ENCODE results near the gene C5AR1. TPM values are rescaled to one million over a fixed set of nuclear protein-coding genes. Genes with fewer than 3 reads are reported as not detected.
"Not testable (repeated sequence)": the region's sequence is repeated elsewhere in the genome, so short reads cannot be mapped to it uniquely, and the experiment has no call there.

C5AR1 gene
- polyA plus RNA-seq, 3 donors: 3.9 to 4.6 (median 4.0) TPM

GRCh38 chr19:47324502-47324901 lies 14.8 kb downstream of the C5AR1 start:
- DNase-seq (ENCODE audit: low read depth in 3 of 3, low spot score in 2 of 3): no peak

GRCh38 chr19:47330466-47330869 lies 20.8 kb downstream of the C5AR1 start:
- no peak for DNase-seq (ENCODE audit: low read depth in 3 of 3, low spot score in 2 of 3)

DNA sequence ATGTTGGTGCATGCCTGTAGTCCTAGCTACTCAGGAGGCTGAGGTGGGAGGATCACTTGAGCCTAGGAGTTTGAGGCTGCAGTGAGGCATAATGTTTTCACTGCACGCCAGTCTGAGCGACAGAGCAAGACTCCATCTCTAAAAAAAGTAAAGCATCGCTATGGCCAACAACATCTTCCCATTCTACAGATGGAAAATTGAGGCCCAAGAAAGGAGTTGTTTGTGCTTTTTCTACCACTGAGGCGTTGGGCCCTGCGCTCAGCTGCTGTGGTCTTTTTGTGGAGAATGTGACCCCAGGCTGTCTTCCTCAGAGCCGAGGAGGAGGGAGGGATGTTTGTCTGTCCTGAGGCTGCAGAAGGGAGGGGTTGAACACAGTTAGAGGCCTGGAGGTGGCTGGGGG lies 21.8 kb downstream of the C5AR1 start:
- DNase-seq (ENCODE audit: low read depth in 3 of 3, low spot score in 2 of 3): no peak

DNA sequence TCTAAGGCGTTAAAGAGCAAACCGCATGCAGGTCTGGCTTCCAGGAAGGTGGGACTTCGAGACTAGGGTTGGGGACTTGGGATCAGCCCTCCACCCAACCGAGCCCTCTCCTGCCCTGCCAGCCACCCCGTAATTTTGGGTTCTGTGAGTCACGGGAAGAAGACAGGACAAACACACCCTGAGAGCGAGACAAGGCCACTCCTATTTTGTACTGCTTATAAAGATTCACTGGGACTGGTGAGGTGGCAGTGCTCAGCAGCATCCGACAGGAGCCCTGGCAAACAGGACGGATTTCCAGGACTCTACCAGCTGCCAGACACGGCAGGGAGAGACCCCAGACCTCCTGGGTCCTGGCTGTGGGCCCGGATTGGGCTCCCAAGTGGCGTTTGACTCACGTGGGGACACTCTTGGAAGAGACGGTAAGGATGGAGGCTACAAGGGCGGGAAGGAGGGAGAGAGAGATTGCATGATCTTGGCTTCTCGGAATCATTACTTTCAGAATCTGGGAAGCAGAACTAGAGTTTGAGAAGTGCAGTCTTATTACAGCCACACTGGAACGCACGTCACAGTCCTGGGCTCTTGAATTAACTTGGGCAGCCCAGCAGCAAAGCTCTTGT lies 22.4 kb downstream of the C5AR1 start, which contains the start of gene C5AR2:
Gene C5AR2, plus strand, starts transcription at position 245 of the 617 bp plus-strand sequence. CDS start 8,625 bp downstream, outside the sequence.
- no peak for DNase-seq (ENCODE audit: low read depth in 3 of 3, low spot score in 2 of 3)

DNA sequence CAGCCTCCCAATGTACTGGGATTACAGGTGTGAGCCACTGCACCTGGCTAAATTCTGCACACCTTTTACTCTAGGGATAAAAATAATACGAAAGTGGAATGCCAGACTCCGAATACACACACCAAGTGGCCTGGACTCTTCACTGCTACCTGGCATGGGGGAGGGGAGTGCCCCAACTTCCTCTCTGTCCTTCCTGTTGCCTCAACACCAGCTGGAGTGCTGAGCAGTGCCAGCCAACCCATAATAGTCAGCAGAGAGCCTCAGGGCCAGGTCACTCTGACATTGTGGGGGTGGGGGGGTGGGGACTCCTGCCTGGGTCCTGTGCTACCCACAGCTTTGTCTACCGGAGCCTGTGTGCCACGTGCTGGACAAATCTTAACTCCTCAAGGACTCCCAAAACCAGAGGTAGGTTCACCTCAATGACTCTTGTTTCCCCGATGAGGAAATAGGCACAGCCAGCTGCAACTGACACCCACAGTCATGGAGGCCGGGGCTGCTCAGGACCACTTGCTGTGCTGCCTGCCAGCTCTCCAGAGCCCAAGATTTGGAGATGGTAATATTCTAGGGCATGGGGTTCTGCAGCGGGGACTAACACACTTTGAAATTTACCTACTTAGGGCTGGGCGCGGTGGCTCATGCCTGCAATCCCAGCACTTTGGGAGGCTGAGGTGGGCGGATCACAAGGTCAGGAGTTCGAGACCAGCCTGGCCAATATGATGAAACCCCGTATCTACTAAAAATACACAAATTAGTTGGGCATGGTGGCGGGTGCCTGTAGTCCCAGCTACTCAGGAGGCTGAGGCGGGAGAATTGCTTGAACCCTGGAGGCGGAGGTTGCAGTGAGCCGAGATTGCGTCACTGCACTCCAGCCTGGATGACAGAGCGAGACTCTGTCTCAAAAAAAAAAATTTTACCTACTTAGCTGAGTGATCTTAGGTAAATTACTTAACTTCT lies 27.4 kb downstream of the C5AR1 start:
- DNase-seq (ENCODE audit: low read depth in 3 of 3, low spot score in 2 of 3): not testable (repeated sequence)

- DNase-seq (ENCODE audit: low read depth in 3 of 3, low spot score in 2 of 3): no peak
These were observed 29.7 kb downstream of the C5AR1 start for GRCh38 chr19:47339196-47339880.

GRCh38 chr19:47340477-47341208 lies 31.0 kb downstream of the C5AR1 start:
- DNase-seq (ENCODE audit: low read depth in 3 of 3, low spot score in 2 of 3): no peak

- no peak for DNase-seq (ENCODE audit: low read depth in 3 of 3, low spot score in 2 of 3)
These were observed 32.1 kb downstream of the C5AR1 start for GRCh38 chr19:47341734-47342133.

- no peak for DNase-seq (ENCODE audit: low read depth in 3 of 3, low spot score in 2 of 3)
These were observed 33.6 kb downstream of the C5AR1 start for GRCh38 chr19:47343194-47343802.

GRCh38 chr19:47344425-47344824 lies 34.8 kb downstream of the C5AR1 start:
- DNase-seq (ENCODE audit: low read depth in 3 of 3, low spot score in 2 of 3): no peak

DNA sequence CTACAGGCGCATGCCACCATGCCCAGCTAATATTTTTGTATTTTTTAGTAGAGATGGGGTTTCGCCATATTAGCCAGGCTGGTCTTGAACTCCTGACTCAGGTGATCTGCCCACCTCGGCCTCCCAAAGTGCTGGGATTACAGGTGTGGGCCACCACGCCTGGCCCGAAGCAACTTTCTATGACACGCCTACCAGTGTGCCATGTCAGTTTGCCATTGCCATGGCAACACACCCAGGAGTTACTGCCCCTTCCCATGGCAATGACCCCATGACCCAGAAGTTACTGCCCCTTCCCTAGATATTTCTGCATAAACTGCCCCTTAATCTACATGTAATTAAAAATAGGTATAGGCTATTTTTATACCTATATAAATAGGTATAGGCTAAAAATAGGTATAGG lies 36.4 kb downstream of the C5AR1 start:
- DNase-seq (ENCODE audit: low read depth in 3 of 3, low spot score in 2 of 3): not testable (repeated sequence)

GRCh38 chr19:47348819-47349795 lies 39.4 kb downstream of the C5AR1 start, which contains the start of gene DHX34:
Gene DHX34, plus strand, starts transcription at chr19:47349315. Its CDS starts 3,716 bp downstream, at chr19:47353031.
- peak; percentile 94 to 95 (median 95) for DNase-seq (ENCODE audit: low read depth in 3 of 3, low spot score in 2 of 3)

GRCh38 chr19:47350630-47351029 lies 41.0 kb downstream of the C5AR1 start:
- no peak for DNase-seq (ENCODE audit: low read depth in 3 of 3, low spot score in 2 of 3)

- no peak for DNase-seq (ENCODE audit: low read depth in 3 of 3, low spot score in 2 of 3)
These were observed 41.9 kb downstream of the C5AR1 start for GRCh38 chr19:47351548-47351947.

DNA sequence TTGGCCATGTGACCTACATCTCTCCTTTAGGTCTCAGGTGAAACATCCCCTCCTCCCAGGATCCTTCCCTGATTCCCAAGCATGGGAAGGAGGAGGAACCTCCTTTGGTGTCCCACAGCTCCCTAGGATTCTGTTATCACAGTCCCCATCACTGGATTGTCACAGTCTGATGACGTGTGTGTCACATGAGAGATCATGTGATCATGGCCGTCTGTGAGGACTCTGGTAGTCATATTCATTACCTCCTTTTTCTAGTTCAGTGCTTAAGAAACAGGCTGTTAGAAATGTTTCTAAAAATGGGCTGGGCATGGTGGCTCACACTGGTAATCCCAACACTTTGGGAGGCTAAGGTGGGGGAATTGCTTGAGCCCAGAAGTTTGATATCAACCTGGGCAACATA lies 42.4 kb downstream of the C5AR1 start:
- DNase-seq (ENCODE audit: low read depth in 3 of 3, low spot score in 2 of 3): no peak

DNA sequence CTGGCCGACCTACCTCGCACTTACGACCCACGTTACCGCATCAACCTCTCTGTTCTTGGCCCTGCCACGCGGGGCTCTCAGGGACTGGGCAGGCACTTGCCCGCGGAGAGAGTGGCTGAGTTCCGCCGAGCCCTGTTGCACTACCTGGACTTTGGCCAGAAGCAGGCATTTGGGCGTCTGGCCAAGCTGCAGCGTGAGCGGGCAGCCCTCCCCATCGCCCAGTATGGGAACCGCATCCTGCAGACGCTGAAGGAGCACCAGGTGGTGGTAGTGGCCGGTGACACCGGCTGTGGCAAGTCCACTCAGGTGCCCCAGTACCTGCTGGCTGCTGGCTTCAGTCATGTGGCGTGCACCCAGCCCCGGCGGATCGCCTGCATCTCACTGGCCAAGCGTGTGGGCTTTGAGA lies 43.6 kb downstream of the C5AR1 start:
- DNase-seq (ENCODE audit: low read depth in 3 of 3, low spot score in 2 of 3): no peak

DNA sequence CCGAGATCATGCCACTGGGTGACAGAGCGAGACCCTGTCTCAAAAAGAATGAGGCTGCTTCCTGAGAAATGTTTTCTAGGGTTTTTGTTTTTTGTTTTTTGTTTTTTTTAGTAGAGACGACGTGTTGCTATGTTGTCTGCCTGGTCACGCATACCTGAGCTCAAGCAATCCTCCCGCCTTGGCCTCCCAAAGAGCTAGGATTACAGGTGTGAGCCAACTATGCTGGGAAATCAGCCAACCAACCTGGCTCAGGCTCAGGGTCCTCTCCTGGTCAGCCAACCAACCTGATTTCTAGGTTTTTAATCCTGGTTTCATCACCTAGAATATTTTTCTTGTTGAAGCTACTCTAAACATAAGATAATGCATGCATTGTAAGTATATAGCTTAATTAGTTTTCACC lies 47.2 kb downstream of the C5AR1 start:
- DNase-seq (ENCODE audit: low read depth in 3 of 3, low spot score in 2 of 3): no peak

- no peak for DNase-seq (ENCODE audit: low read depth in 3 of 3, low spot score in 2 of 3)
These were observed 48.4 kb downstream of the C5AR1 start for GRCh38 chr19:47357788-47358680.
